Measurements from ENCODE around the gene RBM18. TPM values are rescaled to one million over a fixed set of nuclear protein-coding genes. Genes with fewer than 3 reads are reported as not detected.

The RBM18 gene
- total RNA-seq, 2 donors from 2014 or later = 19.1 to 25.9 TPM

GRCh38 chr9:122200960-122201595, 63.6 kb downstream of the RBM18 start:
- H3K9me3 ChIP-seq (ENCODE audit: control insufficient read depth, low read length, poor library complexity, severe bottlenecking) = no peaks in the 10 kb centered on the region
- no peak for DNase-seq
- peaks cover 2% of the 10 kb centered on the region for H3K36me3 Mint-ChIP-seq (ENCODE audit: low read depth)
- peak overlapping the region; percentile 57 for H3K27ac Mint-ChIP-seq
- H3K4me3 Mint-ChIP-seq = no peak overlapping the region
- peaks cover 2% of the 10 kb centered on the region for H3K4me1 Mint-ChIP-seq
- no peak for ATAC-seq
- H3K27me3 Mint-ChIP-seq = peaks cover 22% of the 10 kb centered on the region

- no peak for DNase-seq
- H3K4me3 Mint-ChIP-seq = no peak overlapping the region
- no peak for ATAC-seq
- H3K36me3 Mint-ChIP-seq (ENCODE audit: low read depth) = peaks cover 2% of the 10 kb centered on the region
- H3K9me3 ChIP-seq (ENCODE audit: control insufficient read depth, low read length, poor library complexity, severe bottlenecking) = no peaks in the 10 kb centered on the region
- no peak overlapping the region for H3K27ac Mint-ChIP-seq
- H3K27me3 Mint-ChIP-seq = peaks cover 27% of the 10 kb centered on the region
- peaks cover 2% of the 10 kb centered on the region for H3K4me1 Mint-ChIP-seq
These were observed 66.8 kb downstream of the RBM18 start for GRCh38 chr9:122197882-122198281.

DNA sequence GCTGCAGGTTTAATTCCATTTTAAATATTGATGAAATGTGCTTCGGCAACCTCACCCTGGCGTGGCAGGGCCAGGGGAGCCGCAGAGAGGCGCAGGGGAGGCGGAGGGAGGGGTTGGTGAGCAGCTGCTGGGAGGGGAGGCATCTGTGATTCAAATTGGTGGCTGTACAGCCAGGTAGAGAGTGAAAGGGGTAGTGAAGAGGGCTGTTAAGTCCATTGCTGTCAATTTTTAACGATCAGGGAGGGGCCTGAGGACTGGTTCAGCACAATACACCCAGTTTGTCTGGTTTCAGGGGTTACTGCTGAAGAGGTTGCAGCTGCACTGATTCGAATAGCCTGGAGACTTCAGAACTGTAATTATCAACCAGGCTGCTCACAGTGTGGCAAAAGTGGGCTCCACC, 67.2 kb downstream of the RBM18 start:
- H3K36me3 Mint-ChIP-seq (ENCODE audit: low read depth) = peaks cover 2% of the 10 kb centered on the region
- no peak for ATAC-seq
- peaks cover 2% of the 10 kb centered on the region for H3K4me1 Mint-ChIP-seq
- H3K27me3 Mint-ChIP-seq = peaks cover 27% of the 10 kb centered on the region
- no peak overlapping the region for H3K27ac Mint-ChIP-seq
- DNase-seq = no peak
- no peaks in the 10 kb centered on the region for H3K9me3 ChIP-seq (ENCODE audit: control insufficient read depth, low read length, poor library complexity, severe bottlenecking)
- H3K4me3 Mint-ChIP-seq = no peak overlapping the region

DNA sequence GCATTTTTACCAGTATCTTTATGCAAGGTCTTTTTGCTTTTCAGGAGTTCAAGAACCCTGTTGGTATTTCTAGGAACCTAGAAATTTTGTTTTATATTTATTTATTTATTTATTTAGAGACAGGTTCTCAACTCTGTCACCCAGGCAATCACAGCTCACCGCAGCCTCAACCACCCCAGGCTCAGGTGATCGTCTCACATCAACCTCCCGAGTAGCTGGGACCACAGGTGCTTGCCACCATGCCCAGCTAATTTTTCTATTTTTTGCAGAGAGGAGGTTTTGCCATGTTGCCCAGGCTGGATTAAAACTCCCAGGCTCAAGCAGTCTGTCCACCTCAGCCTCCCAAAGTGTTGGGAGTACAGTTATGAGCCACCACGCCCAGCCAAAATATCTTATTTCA, 68.8 kb downstream of the RBM18 start:
- DNase-seq (no peak), ATAC-seq (no peak)
- no peaks in the 10 kb centered on the region for H3K9me3 ChIP-seq (ENCODE audit: control insufficient read depth, low read length, poor library complexity, severe bottlenecking)
- H3K27me3 Mint-ChIP-seq = peaks cover 33% of the 10 kb centered on the region
- H3K4me3 Mint-ChIP-seq = no peak overlapping the region
- H3K27ac Mint-ChIP-seq = no peak overlapping the region
- H3K36me3 Mint-ChIP-seq (ENCODE audit: low read depth) = peaks cover 2% of the 10 kb centered on the region
- peaks cover 5% of the 10 kb centered on the region for H3K4me1 Mint-ChIP-seq

- no peak for ATAC-seq
- DNase-seq = no peak
- no peak overlapping the region for H3K4me3 Mint-ChIP-seq
- H3K27ac Mint-ChIP-seq = no peak overlapping the region
- no peaks in the 10 kb centered on the region for H3K9me3 ChIP-seq (ENCODE audit: control insufficient read depth, low read length, poor library complexity, severe bottlenecking)
- peaks cover 5% of the 10 kb centered on the region for H3K4me1 Mint-ChIP-seq
- H3K27me3 Mint-ChIP-seq = peaks cover 29% of the 10 kb centered on the region
- peaks cover 2% of the 10 kb centered on the region for H3K36me3 Mint-ChIP-seq (ENCODE audit: low read depth)
These were observed 71.0 kb downstream of the RBM18 start for GRCh38 chr9:122193651-122194050.

DNA sequence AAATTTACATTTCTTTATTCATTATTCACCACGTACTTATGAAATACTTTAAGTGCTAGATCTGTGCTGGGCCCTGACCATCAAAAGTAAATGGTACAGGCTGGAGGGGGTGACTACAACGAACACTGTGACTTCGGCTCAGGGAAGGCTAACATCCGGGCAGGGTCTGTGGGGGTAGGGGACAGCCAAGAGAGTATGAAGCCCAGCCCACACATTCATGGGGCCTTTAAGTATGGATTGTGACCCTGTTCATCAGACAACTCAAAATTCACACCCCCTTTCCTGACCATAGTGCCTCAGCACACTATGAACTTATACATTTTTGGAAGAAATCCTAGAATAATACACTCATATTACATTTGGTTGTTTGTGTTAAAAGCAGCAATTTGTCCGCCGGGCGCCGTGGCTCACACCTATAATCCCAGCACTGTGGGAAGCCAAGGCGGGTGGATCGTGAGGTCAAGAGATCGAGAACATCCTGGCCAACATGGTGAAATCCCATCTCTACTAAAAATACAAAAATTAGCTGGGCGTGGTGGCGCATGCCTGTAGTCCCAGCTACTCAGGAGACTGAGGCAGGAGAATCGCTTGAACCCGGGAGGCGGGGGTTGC, 71.6 kb downstream of the RBM18 start:
- ATAC-seq = no peak
- DNase-seq = no peak
- no peak overlapping the region for H3K4me3 Mint-ChIP-seq
- H3K36me3 Mint-ChIP-seq (ENCODE audit: low read depth) = no peaks in the 10 kb centered on the region
- peaks cover 2% of the 10 kb centered on the region for H3K4me1 Mint-ChIP-seq
- H3K27me3 Mint-ChIP-seq = peaks cover 22% of the 10 kb centered on the region
- H3K27ac Mint-ChIP-seq = no peak overlapping the region
- no peaks in the 10 kb centered on the region for H3K9me3 ChIP-seq (ENCODE audit: control insufficient read depth, low read length, poor library complexity, severe bottlenecking)

DNA sequence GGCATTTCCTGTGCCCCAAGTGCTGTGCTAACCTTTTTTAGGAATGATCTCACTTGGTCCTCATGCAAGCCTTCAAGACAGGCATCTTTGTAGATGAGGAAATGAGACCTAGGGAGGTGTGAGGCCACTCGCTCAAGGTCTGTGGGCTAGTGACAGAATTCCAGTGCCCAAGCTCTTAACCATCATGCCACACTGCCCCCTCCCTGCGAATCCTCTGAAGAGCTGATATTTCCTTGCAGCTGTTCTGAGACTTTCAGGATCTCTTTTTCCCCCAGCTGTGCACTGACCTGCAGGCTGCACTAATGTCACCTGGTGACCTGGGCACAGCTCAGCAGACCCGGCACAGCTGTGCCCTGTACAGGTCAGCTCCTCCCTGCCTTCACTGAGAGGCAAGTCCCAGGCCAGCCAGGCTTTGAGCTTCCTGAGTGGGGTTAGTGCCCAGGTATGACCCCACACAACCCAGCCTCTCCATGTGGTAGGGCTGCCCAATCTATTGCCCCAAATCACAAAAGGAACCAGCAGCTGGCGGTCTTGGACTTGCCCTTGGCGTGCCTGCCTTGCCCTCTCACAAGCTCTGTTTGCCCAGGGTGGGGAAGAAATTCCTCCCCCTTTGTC, 72.3 kb downstream of the RBM18 start:
- Mint-ChIP-seq H3K36me3 (ENCODE audit: low read depth) (no peaks in the 10 kb centered on the region), H3K4me1 (peaks cover 2% of the 10 kb centered on the region), H3K4me3 (no peak overlapping the region), H3K27ac (no peak overlapping the region), H3K27me3 (peaks cover 20% of the 10 kb centered on the region)
- DNase-seq (no peak), ATAC-seq (no peak)
- H3K9me3 ChIP-seq (ENCODE audit: control insufficient read depth, low read length, poor library complexity, severe bottlenecking) = no peaks in the 10 kb centered on the region

DNA sequence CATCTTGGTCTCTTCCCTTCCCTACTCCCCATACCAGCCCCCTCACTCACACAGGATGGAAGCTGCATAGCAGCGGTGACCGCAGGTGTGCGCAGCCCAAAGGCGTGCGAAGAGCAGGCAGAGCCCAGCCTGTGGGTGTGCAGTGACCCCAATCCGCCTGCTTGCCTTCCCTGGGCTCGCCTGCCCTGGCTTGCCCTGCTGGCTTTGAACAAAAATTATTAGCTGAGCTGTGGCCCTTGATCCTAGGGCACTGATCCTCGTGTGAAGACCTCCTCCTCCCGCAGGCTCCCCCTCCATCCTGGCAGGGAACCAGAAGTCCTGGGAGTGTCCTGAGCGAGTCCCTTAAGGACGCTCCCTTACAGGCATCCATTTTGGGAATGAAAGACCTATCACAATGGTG, 73.1 kb downstream of the RBM18 start:
- peaks cover 2% of the 10 kb centered on the region for H3K4me1 Mint-ChIP-seq
- H3K4me3 Mint-ChIP-seq = no peak overlapping the region
- no peaks in the 10 kb centered on the region for H3K36me3 Mint-ChIP-seq (ENCODE audit: low read depth)
- no peak for DNase-seq
- peak overlapping the region; percentile 43 for H3K27ac Mint-ChIP-seq
- H3K27me3 Mint-ChIP-seq = peaks cover 13% of the 10 kb centered on the region
- H3K9me3 ChIP-seq (ENCODE audit: control insufficient read depth, low read length, poor library complexity, severe bottlenecking) = no peaks in the 10 kb centered on the region
- ATAC-seq = no peak

DNA sequence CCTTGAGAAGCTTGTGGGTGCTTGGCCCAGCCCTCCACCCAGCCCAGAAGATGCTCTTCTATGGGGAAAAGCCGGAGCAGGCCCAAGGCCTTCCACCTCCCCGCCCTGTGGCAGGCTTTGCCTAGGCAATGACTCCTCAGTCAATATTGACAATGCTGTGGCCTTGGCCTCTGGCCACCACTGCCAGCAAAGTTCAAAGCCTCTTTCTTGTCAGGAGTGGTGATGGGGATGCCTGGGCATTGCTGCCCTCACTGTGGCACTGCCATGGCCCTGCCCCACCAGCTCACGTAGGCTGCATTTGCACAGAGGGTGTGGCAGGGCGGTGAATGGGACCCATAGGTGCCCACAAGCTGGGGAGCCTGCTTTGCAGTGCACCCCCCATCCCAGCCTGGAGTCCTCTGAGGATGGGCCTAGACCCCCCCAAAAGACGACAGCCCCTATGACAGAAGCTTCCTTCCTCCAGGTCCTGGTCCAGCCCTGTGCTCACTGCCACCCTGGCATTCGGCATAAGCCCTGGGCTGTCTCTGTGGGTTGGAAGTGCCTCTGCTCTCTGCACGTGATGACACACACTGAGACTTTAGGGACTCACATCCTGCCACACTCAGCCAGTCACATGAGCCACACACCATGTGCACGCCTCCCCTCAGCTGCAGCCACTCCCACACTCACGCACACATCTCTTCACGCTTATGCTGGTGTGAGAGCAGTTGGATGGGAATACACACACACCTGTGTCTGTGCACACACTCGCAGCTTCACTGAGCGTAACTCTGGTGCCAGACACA, 73.9 kb downstream of the RBM18 start:
- no peak overlapping the region for H3K27ac Mint-ChIP-seq
- H3K4me1 Mint-ChIP-seq = peaks cover 2% of the 10 kb centered on the region
- no peaks in the 10 kb centered on the region for H3K9me3 ChIP-seq (ENCODE audit: control insufficient read depth, low read length, poor library complexity, severe bottlenecking)
- no peaks in the 10 kb centered on the region for H3K36me3 Mint-ChIP-seq (ENCODE audit: low read depth)
- peaks cover 12% of the 10 kb centered on the region for H3K27me3 Mint-ChIP-seq
- DNase-seq = no peak
- H3K4me3 Mint-ChIP-seq = no peak overlapping the region
- ATAC-seq = no peak

DNA sequence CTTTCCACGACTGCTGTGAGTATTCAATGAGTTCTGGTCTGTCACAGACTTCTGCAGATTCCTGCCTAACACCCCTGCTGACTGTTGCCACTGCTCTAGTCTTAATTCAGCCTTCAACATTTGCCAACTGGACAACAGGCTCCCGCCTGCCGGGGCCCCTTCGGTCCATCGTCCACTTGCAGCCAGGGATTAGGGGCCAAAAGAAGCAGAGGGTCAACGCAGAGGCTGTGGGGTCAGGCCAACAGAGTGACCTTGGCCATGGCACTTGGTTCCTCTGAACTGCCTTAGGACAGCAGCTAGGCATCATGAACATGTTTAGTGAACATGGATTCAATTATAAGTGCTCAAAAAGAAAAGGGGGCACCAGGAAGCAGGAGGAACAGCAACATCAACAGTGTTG, 76.3 kb downstream of the RBM18 start:
- ATAC-seq (no peak), DNase-seq (no peak)
- Mint-ChIP-seq H3K27ac (no peak overlapping the region), H3K36me3 (ENCODE audit: low read depth) (no peaks in the 10 kb centered on the region), H3K27me3 (peaks cover 8% of the 10 kb centered on the region), H3K4me3 (no peak overlapping the region), H3K4me1 (peaks cover 2% of the 10 kb centered on the region)
- H3K9me3 ChIP-seq (ENCODE audit: control insufficient read depth, low read length, poor library complexity, severe bottlenecking) = no peaks in the 10 kb centered on the region

Other genes starting within 250 kb of the RBM18 start
- gene TTLL11, start 171.5 kb downstream of the RBM18 start, total RNA-seq = 1 to 10 TPM; 2.3 to 4.2 TPM
- gene NDUFA8, start 105.1 kb downstream of the RBM18 start, total RNA-seq = 10 to 100 TPM in 1 of 2 donors, 1 to 10 TPM in 1; 9.2 to 13.0 TPM
- not detected for gene MORN5, start 104.9 kb downstream of the RBM18 start, total RNA-seq
- not detected for gene LHX6, start 35.9 kb downstream of the RBM18 start, total RNA-seq
- 10 to 100 TPM; 24.8 to 25.4 TPM for gene MRRF, start within 50 bp of the RBM18 start, total RNA-seq
- gene PTGS1, start 106.2 kb upstream of the RBM18 start, total RNA-seq = 100 to 1,000 TPM in 1 of 2 donors, 1 to 10 TPM in 1; 3.0 to 123 TPM
- gene OR1J1, start 213.1 kb upstream of the RBM18 start, total RNA-seq = not detected
- gene OR1J2, start 246.0 kb upstream of the RBM18 start, total RNA-seq = under 1 TPM; 0.30 to 0.37 TPM